ENCODE results near the gene SP100.

GRCh38 chr2:230439590-230439989 lies 23.6 kb downstream of the SP100 start:
- TF ChIP-seq CTCF (IDR thresholded peaks at IDR 0.05) (no peak), POLR2A (IDR thresholded peaks at IDR 0.05) (no peak)
